Measurements from ENCODE around the gene MAPK7.

The MAPK7 gene

GRCh38 chr17:19415311-19415710, 37.0 kb downstream of the MAPK7 start:
- Mint-ChIP-seq H3K4me3 (no peak overlapping the region), H3K36me3 (ENCODE audit: low read depth) (no peaks in the 10 kb centered on the region), H3K4me1 (peaks cover 4% of the 10 kb centered on the region), H3K27me3 (no peaks in the 10 kb centered on the region), H3K27ac (no peak overlapping the region), H3K9me3 (no peaks in the 10 kb centered on the region)
- DNase-seq (no peak), ATAC-seq (no peak)

GRCh38 chr17:19415806-19416775, 37.8 kb downstream of the MAPK7 start:
- ATAC-seq (no peak), DNase-seq (no peak)
- Mint-ChIP-seq H3K4me3 (no peak overlapping the region), H3K4me1 (peaks cover 4% of the 10 kb centered on the region), H3K27me3 (peaks cover 1% of the 10 kb centered on the region), H3K36me3 (ENCODE audit: low read depth) (no peaks in the 10 kb centered on the region), H3K27ac (no peak overlapping the region), H3K9me3 (no peaks in the 10 kb centered on the region)

GRCh38 chr17:19417611-19418010, 39.3 kb downstream of the MAPK7 start:
- Mint-ChIP-seq H3K27me3 (peaks cover 1% of the 10 kb centered on the region), H3K36me3 (ENCODE audit: low read depth) (no peaks in the 10 kb centered on the region), H3K4me1 (peaks cover 4% of the 10 kb centered on the region), H3K27ac (no peak overlapping the region), H3K9me3 (no peaks in the 10 kb centered on the region), H3K4me3 (no peak overlapping the region)
- DNase-seq (no peak), ATAC-seq (no peak)

GRCh38 chr17:19418251-19418992, 40.1 kb downstream of the MAPK7 start:
- Mint-ChIP-seq H3K27ac (no peak overlapping the region), H3K4me1 (peaks cover 4% of the 10 kb centered on the region), H3K27me3 (peaks cover 4% of the 10 kb centered on the region), H3K4me3 (no peak overlapping the region), H3K36me3 (ENCODE audit: low read depth) (no peaks in the 10 kb centered on the region), H3K9me3 (no peaks in the 10 kb centered on the region)
- DNase-seq (no peak), ATAC-seq (peak; percentile 59)

GRCh38 chr17:19421219-19421618, 42.9 kb downstream of the MAPK7 start:
- H3K27me3 Mint-ChIP-seq: peaks cover 4% of the 10 kb centered on the region
- DNase-seq (no peak), ATAC-seq (no peak)
- no peak overlapping the region for H3K4me3 Mint-ChIP-seq
- no peaks in the 10 kb centered on the region for H3K9me3 Mint-ChIP-seq
- no peaks in the 10 kb centered on the region for H3K36me3 Mint-ChIP-seq (ENCODE audit: low read depth)
- H3K4me1 Mint-ChIP-seq: peaks cover 4% of the 10 kb centered on the region
- no peak overlapping the region for H3K27ac Mint-ChIP-seq

- H3K27ac Mint-ChIP-seq: no peak overlapping the region
- H3K27me3 Mint-ChIP-seq: peaks cover 7% of the 10 kb centered on the region
- peaks cover 4% of the 10 kb centered on the region for H3K4me1 Mint-ChIP-seq
- no peaks in the 10 kb centered on the region for H3K36me3 Mint-ChIP-seq (ENCODE audit: low read depth)
- ATAC-seq (no peak), DNase-seq (no peak)
- H3K4me3 Mint-ChIP-seq: no peak overlapping the region
- H3K9me3 Mint-ChIP-seq: no peaks in the 10 kb centered on the region
Measured at GRCh38 chr17:19421926-19422325, 43.6 kb downstream of the MAPK7 start.

- Mint-ChIP-seq H3K9me3 (no peaks in the 10 kb centered on the region), H3K27me3 (peaks cover 9% of the 10 kb centered on the region), H3K4me3 (no peak overlapping the region), H3K4me1 (no peaks in the 10 kb centered on the region), H3K36me3 (ENCODE audit: low read depth) (no peaks in the 10 kb centered on the region), H3K27ac (no peak overlapping the region)
- DNase-seq (no peak), ATAC-seq (no peak)
Measured at GRCh38 chr17:19424934-19425868, 46.9 kb downstream of the MAPK7 start.

- Mint-ChIP-seq H3K9me3 (no peaks in the 10 kb centered on the region), H3K27me3 (peaks cover 8% of the 10 kb centered on the region), H3K4me3 (no peak overlapping the region), H3K4me1 (no peaks in the 10 kb centered on the region), H3K36me3 (ENCODE audit: low read depth) (no peaks in the 10 kb centered on the region), H3K27ac (no peak overlapping the region)
- DNase-seq (no peak), ATAC-seq (no peak)
Measured at GRCh38 chr17:19426631-19427030, 48.3 kb downstream of the MAPK7 start.

GRCh38 chr17:19431691-19432090, 53.4 kb downstream of the MAPK7 start:
- no peaks in the 10 kb centered on the region for H3K36me3 Mint-ChIP-seq (ENCODE audit: low read depth)
- no peak overlapping the region for H3K27ac Mint-ChIP-seq
- H3K9me3 Mint-ChIP-seq: no peaks in the 10 kb centered on the region
- H3K27me3 Mint-ChIP-seq: peaks cover 3% of the 10 kb centered on the region
- H3K4me3 Mint-ChIP-seq: no peak overlapping the region
- DNase-seq: no peak
- ATAC-seq: no peak
- no peaks in the 10 kb centered on the region for H3K4me1 Mint-ChIP-seq

Data from activated naive CD8-positive, alpha-beta T cell treated with anti-CD3 and anti-CD28 coated beads, Interleukin-2, amount 50 U/mL, for 24 hours (primary cell).